C4-2B (cell line): ENCODE measurements around the gene HNRNPU.

Experiments used
- CTCF ChIP-seq: fragments of 450-650 bp; conservative IDR thresholded peaks from 2 replicates; pipeline ENCODE4 v1.5.1; 2017; ENCODE audit warnings: mild to moderate bottlenecking
- ZFX ChIP-seq: fragments of 450-650 bp; IDR thresholded peaks from 2 replicates; pipeline ENCODE4 v1.6.1; 2017

- TF ChIP-seq CTCF (no peak), ZFX (no peak)
Measured at GRCh38 chr1:244854865-244855578, 9.3 kb downstream of the HNRNPU start.
